Prostate gland (tissue), 2 donors: Measurements from ENCODE around the gene PAFAH2.

ENCODE experiments used
- CTCF ChIP-seq, 4 experiments: fragments of 200-600 bp in 2 of 4; fragments of 450-650 bp in 2 of 4; sonication (generic) in 2 of 4; IDR thresholded peaks; 1 replicate in 3 of 4; 2 replicates in 1 of 4; pipeline ENCODE4 v1.5.1; 2016 to 2019; ENCODE audit warnings: antibody characterized with exemption in 4 of 4, mild to moderate bottlenecking in 2 of 4, moderate library complexity in 2 of 4
- POLR2A ChIP-seq: fragments of 450-650 bp; IDR thresholded peaks from one replicate; pipeline ENCODE4 v1.6.1; 2016; ENCODE audit warnings: antibody characterized with exemption, mild to moderate bottlenecking

DNA sequence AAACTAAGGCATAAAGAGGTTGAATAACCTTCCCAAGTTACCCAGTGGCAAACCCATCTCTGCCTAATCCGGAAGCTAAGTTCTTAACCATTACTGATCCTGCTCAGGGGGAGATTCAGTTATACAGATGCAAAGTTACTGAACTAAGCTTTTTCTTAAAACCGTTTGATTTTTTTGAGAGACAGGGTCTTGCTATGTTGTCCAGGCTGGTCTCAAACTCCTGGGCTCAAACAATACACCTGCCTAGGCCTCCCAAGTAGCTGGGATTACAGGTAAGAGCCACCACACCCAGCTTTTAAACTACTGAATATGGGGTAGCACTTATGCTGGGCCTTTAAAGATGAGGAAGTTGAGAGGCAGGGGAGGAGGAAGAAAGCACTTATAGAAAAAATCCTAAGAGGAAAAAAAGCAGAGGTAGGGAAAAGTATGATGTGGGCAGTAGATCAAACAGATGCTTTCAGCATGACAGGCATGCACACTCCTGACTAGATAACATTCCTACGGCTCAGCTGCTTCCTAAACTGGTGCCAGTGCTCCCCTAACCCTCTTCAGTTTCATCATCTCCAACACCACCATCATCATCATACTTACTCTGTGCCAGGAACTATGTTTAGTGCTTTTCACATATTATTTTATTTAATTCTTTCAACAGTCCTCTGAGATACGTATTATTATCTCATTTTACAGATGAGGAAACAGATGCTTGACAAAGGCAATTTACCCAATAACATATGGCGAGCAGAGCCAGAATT lies 5.8 kb downstream of the PAFAH2 start:
- TF ChIP-seq POLR2A (no peak), CTCF (IDR thresholded peaks at IDR 0.05) (no peak)
